Measurements from ENCODE around the gene CDH13.

Gene CDH13

GRCh38 chr16:83470416-83470815 is 843.6 kb downstream of the CDH13 start:
- DNase-seq = no peak

GRCh38 chr16:83472776-83473501 is 846.2 kb downstream of the CDH13 start:
- DNase-seq = no peak

- no peak for DNase-seq
Observed at GRCh38 chr16:83473926-83474650, 847.3 kb downstream of the CDH13 start.

GRCh38 chr16:83475108-83475507 is 848.3 kb downstream of the CDH13 start:
- DNase-seq = no peak

GRCh38 chr16:83481589-83481988 is 854.8 kb downstream of the CDH13 start:
- DNase-seq = no peak

- no peak for DNase-seq
Observed at GRCh38 chr16:83482545-83483162, 855.9 kb downstream of the CDH13 start.

GRCh38 chr16:83490073-83490472 is 863.3 kb downstream of the CDH13 start:
- DNase-seq = no peak

- no peak for DNase-seq
Observed at GRCh38 chr16:83494459-83494858, 867.7 kb downstream of the CDH13 start.

- no peak for DNase-seq
Observed at GRCh38 chr16:83501481-83501880, 874.7 kb downstream of the CDH13 start.

GRCh38 chr16:83508295-83508694 is 881.5 kb downstream of the CDH13 start:
- no peak for DNase-seq

- DNase-seq = no peak
Observed at GRCh38 chr16:83509316-83509715, 882.5 kb downstream of the CDH13 start.

- no peak for DNase-seq
Observed at GRCh38 chr16:83510906-83511305, 884.1 kb downstream of the CDH13 start.

GRCh38 chr16:83513008-83513755 is 886.4 kb downstream of the CDH13 start:
- no peak for DNase-seq

GRCh38 chr16:83515395-83515794 is 888.6 kb downstream of the CDH13 start:
- no peak for DNase-seq

GRCh38 chr16:83516931-83517330 is 890.2 kb downstream of the CDH13 start:
- no peak for DNase-seq

GRCh38 chr16:83517398-83517797 is 890.6 kb downstream of the CDH13 start:
- no peak for DNase-seq

GRCh38 chr16:83520596-83520995 is 893.8 kb downstream of the CDH13 start:
- no peak for DNase-seq

- DNase-seq = no peak
Observed at GRCh38 chr16:83530293-83530692, 903.5 kb downstream of the CDH13 start.

GRCh38 chr16:83532634-83533033 is 905.9 kb downstream of the CDH13 start:
- no peak for DNase-seq

- no peak for DNase-seq
Observed at GRCh38 chr16:83533193-83533592, 906.4 kb downstream of the CDH13 start.

- DNase-seq = no peak
Observed at GRCh38 chr16:83538707-83539106, 911.9 kb downstream of the CDH13 start.

- DNase-seq = no peak
Observed at GRCh38 chr16:83539736-83540490, 913.1 kb downstream of the CDH13 start.

GRCh38 chr16:83541231-83541630 is 914.5 kb downstream of the CDH13 start:
- DNase-seq = no peak
